ENCODE results near the gene DOCK1.
"Not testable (repeated sequence)": the region's sequence is repeated elsewhere in the genome, so short reads cannot be mapped to it uniquely, and the experiment has no call there.

Gene DOCK1

DNA sequence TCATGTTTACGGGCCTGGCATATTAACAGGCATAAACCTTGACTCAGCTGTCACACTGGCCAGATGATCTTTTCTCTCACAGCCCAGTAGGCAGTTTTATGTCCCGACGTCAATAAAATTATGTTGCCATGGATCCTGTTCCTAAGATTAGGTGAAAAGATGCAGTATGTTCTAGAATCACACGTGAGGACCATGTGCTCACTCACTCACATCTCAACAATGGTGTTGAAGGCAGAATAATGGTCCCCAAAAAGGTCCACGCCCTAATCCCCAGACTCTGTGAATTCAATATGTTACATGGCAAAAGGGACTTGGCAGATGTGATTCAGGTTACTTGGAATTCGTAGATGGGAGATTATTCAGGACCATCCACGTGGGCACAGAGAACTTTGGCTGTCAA lies 3.5 kb downstream of the DOCK1 start:
- in situ Hi-C loops (cut with MboI; ENCODE audit: low pct_unique_long_range_greater_than_20kb, low sequenced_read_pairs, unreplicated experiment), result no loop called here
- DNase-seq (ENCODE audit: low spot score), result no peak
- TF ChIP-seq, protein P1, sequence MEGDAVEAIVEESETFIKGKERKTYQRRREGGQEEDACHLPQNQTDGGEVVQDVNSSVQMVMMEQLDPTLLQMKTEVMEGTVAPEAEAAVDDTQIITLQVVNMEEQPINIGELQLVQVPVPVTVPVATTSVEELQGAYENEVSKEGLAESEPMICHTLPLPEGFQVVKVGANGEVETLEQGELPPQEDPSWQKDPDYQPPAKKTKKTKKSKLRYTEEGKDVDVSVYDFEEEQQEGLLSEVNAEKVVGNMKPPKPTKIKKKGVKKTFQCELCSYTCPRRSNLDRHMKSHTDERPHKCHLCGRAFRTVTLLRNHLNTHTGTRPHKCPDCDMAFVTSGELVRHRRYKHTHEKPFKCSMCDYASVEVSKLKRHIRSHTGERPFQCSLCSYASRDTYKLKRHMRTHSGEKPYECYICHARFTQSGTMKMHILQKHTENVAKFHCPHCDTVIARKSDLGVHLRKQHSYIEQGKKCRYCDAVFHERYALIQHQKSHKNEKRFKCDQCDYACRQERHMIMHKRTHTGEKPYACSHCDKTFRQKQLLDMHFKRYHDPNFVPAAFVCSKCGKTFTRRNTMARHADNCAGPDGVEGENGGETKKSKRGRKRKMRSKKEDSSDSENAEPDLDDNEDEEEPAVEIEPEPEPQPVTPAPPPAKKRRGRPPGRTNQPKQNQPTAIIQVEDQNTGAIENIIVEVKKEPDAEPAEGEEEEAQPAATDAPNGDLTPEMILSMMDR (IDR thresholded peaks at IDR 0.05; ENCODE audit: extremely low read depth, insufficient read depth, missing control alignments), result no peak

DNA sequence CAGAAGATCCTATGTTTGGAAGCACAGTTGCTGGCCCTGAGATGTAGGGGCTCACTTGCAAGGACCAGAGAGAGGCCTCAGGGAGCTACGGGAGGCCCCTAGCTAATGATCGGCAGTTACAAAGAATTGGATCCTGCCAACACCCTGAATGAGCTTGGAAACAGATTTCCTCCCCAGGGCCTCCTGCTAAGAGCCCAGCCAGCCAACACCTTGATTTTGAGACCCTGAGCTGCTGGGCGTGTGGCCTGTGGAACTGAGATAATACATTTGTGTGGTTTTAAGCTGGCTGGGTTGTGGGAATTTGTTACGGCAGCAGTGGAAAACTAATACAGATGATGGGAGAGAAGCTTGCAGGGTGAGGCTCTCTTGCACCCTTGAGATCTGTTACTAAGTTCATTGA lies 3.9 kb downstream of the DOCK1 start:
- DNase-seq (ENCODE audit: low spot score), result no peak
- TF ChIP-seq, protein P1 (IDR thresholded peaks at IDR 0.05; ENCODE audit: extremely low read depth, insufficient read depth, missing control alignments), result no peak
- in situ Hi-C loops (cut with MboI; ENCODE audit: low pct_unique_long_range_greater_than_20kb, low sequenced_read_pairs, unreplicated experiment), result no loop called here

DNA sequence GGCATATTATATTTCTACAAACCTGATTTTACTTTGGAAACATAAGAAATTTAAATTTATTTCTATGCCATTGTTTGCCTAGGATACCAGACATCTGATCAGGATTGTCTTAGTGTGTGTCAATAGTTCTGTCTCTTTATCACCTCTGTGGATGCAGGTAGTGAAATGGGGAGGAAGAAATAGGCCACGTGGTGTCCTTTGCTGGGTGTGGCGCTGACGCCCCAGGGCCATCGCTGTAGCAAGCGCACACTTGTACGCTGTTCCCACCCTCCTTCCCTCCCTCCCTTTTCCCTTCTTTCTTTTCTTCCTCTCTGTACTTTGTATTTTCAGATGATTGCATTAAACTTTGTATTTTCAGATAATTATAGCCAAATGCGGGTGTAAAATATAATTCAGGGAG lies 5.0 kb downstream of the DOCK1 start:
- in situ Hi-C loops (cut with MboI; ENCODE audit: low pct_unique_long_range_greater_than_20kb, low sequenced_read_pairs, unreplicated experiment), result no loop called here
- TF ChIP-seq, protein P1 (IDR thresholded peaks at IDR 0.05; ENCODE audit: extremely low read depth, insufficient read depth, missing control alignments), result no peak
- DNase-seq (ENCODE audit: low spot score), result no peak

DNA sequence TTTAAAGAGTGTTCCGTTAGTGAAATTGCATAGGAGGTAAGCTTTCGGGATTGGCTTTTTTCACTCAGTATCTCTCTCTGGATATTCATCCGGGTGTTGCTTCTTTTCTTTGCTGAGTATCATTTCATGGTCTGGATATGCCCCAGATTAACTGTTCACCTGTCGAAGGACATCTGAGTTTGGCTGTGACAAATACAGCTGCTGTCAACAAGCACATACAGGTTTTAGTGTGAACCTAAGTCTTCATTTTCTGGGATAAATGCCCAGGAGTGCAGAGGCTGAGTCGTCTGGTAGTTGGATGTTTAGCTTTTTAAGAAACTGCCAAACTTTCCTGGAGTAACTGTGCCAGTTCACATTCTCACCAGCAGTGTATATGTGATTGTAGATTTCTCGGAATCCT lies 5.6 kb downstream of the DOCK1 start:
- in situ Hi-C loops (cut with MboI; ENCODE audit: low pct_unique_long_range_greater_than_20kb, low sequenced_read_pairs, unreplicated experiment), result no loop called here
- TF ChIP-seq, protein P1 (IDR thresholded peaks at IDR 0.05; ENCODE audit: extremely low read depth, insufficient read depth, missing control alignments), result no peak
- DNase-seq (ENCODE audit: low spot score), result no peak

GRCh38 chr10:126911301-126911700 lies 6.1 kb downstream of the DOCK1 start:
- in situ Hi-C loops (cut with MboI; ENCODE audit: low pct_unique_long_range_greater_than_20kb, low sequenced_read_pairs, unreplicated experiment), result no loop called here
- TF ChIP-seq, protein P1 (IDR thresholded peaks at IDR 0.05; ENCODE audit: extremely low read depth, insufficient read depth, missing control alignments), result no peak
- DNase-seq (ENCODE audit: low spot score), result no peak

DNA sequence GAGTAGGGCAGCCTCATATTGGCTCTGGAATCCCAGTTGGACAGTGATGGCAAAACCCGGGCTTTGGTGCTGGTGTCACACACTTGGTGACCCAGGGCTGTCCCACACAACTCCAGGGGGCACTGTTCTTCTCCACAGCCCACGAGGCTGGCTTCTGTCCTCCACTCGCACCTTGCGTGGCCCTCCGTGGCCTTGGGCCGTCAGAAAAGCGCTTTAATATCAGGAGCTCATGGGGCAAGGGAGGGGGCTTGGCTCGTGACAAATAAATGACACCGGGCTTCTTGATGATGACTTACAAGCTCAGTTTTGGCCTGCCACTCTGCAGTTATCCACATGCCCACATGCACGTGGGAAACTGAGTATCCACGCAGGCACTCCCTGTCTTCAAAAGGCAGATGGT lies 8.1 kb downstream of the DOCK1 start:
- in situ Hi-C loops (cut with MboI; ENCODE audit: low pct_unique_long_range_greater_than_20kb, low sequenced_read_pairs, unreplicated experiment), result no loop called here
- DNase-seq (ENCODE audit: low spot score), result no peak
- TF ChIP-seq, protein P1 (IDR thresholded peaks at IDR 0.05; ENCODE audit: extremely low read depth, insufficient read depth, missing control alignments), result no peak

DNA sequence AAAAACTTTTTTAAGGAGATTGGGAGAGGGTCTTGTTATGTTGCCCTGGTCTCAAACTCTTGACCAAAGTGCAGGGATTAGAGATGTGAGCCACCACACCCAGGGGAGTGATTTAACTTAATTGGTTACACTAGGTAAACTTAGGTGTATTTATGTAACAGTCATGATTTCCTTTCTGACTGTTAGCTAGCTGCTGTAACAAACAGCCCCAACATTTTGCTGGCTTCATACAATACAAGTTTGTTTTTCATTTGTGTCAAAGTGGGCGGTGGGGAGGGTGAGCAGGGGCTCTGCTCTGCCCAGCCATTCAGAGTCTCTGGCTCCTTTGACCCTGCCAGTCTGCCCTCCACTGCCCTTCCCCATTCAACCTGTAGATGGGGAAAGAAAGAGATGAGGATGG lies 9.3 kb downstream of the DOCK1 start:
- in situ Hi-C loops (cut with MboI; ENCODE audit: low pct_unique_long_range_greater_than_20kb, low sequenced_read_pairs, unreplicated experiment), result no loop called here
- TF ChIP-seq, protein P1 (IDR thresholded peaks at IDR 0.05; ENCODE audit: extremely low read depth, insufficient read depth, missing control alignments), result no peak
- DNase-seq (ENCODE audit: low spot score), result no peak

DNA sequence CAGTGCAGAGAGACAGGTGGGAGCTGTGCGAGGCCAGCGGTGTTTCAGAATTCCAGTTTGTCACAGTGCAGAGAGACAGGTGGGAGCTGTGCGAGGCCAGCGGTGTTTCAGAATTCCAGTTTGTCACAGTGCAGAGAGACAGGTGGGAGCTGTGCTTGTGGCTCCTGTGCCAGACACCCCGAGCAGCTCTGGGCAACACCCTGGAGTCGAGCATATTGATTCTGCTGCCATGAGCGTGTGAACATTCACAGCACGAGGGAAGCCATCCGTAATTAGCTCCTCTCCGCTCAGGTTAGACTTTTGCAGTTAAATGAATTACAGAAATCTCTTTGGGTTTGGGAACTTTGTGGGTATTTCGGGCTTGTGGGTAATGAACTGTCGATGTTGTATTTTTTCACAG lies 11.7 kb downstream of the DOCK1 start:
- in situ Hi-C loops (cut with MboI; ENCODE audit: low pct_unique_long_range_greater_than_20kb, low sequenced_read_pairs, unreplicated experiment); DNase-seq (ENCODE audit: low spot score): not testable (repeated sequence)
